Right renal pelvis (tissue), 4 donors: Measurements from ENCODE around the gene OAF. TPM values are rescaled to one million over a fixed set of nuclear protein-coding genes. Genes with fewer than 3 reads are reported as not detected.
"Not testable (repeated sequence)": the region's sequence is repeated elsewhere in the genome, so short reads cannot be mapped to it uniquely, and the experiment has no call there.

Experiments used
- DNase-seq, 4 donors: peaks; one replicate each; pipeline ENCODE4 v3.0.0-alpha.2; 2013; ENCODE audit warnings: low read depth in 4 of 4, low spot score in 3 of 4, missing footprints in 1 of 4
- polyA plus RNA-seq, 4 donors: library from polyadenylated mRNA; unstranded; fragments of 120-200 nt; gene quantifications; one replicate each; pipeline ENCODE4 v1.2.1, GENCODE V29; 2013; ENCODE audit not compliant: insufficient read length in 4 of 4

Gene OAF
- 10 to 100 TPM; 37.1 to 53.7 (median 37.8) TPM for polyA plus RNA-seq

DNA sequence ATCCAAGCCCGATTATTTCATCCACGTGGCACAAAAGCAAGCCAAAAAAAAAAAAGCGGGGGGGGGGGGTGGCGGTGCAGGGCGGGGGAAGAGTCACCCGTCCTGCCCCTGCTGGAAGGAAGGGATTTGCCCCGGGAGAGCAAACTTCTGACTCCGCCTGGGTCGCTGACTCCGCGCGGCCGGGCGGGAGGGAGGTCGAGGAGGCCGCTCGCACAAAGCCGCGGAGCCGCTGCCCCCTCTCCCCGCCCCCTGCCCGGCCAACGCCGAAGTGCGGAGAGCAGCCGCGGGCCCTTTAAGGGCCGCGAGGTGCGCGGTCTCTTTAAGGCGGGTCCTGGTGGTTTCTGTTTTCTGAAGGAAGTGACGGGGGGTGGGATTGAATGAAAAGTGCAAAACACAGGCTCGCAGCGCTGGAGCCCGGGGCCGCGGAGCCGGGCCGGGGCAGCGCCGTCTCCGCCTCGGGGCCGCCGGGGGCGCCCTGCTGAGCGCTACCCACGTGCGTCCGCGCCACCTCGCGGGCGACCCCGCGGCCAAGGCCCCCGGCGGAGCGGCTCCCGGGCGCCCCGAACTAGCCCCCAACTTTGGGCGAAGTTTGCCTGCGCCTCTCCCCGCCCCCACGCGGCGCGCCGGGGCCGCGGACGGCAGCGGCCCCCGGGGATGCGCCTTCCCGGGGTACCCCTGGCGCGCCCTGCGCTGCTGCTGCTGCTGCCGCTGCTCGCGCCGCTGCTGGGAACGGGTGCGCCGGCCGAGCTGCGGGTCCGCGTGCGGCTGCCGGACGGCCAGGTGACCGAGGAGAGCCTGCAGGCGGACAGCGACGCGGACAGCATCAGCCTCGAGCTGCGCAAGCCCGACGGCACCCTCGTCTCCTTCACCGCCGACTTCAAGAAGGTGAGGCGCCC, at the start of gene OAF:
Gene OAF, plus strand, starts transcription at position 407 of the 896 bp plus-strand sequence. Its CDS starts 248 bp downstream, at position 655.
- peak in 3 of 4 donors; percentile 74 to 80 (median 77) for DNase-seq

DNA sequence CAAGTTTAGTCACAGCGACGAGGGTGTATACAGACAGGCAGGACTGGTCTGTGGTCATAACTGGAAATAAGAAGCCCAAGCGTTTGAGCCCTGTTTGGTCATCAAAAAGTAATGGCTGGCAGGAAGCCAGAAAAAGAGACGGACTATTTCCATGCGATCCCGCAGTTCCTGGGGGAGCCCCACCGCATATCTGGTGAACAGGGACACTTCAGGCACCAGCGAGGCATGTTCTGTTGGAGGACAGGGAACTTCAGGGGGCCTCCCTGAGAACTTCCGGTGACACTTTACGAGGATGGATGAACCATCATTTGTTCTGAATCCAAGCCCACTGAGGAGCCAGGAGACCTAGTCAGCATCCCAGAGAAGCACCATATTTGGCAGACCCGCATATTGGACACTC, 43.2 kb upstream of the OAF start:
- DNase-seq: no peak

DNA sequence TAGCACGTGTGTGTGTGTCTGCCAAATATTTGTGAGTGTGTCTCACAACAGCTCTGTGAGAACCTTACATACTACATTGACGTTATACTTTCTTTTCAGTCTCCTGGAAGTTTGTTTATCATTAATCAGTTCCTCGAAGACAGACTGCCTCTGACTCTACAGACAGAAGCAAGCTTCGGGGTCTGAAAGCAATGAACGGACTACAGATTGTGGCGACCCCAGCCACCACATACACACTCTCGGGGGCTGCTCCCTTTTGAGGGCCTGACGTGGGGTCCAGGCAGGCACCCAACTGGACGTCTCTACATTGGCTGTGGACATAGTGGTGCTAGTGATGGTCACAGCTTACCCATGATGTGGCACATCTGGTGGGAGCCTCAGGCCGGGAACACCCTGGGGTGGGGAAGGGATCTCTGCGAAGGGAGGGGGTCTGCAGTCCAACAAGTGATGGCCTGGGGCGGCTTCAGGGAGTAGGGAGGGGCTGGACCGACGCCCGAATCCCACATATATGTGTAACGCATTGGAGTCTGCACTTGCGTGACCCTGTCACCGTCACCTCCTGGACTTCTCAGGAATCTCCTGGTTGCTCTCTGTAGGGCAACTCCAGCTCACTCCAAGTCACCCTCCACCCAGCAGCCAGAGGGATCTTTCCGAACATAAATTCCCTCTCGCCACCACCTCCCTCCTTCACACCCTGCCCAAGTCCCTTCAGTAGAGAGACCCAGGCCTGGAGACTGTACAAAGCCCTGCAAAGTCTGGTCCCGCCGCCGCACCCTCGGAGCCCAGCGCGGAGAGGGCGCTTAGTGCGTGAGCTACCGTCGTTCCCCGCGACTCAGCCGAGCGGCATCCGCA, 42.5 kb upstream of the OAF start:
- DNase-seq: no peak

DNA sequence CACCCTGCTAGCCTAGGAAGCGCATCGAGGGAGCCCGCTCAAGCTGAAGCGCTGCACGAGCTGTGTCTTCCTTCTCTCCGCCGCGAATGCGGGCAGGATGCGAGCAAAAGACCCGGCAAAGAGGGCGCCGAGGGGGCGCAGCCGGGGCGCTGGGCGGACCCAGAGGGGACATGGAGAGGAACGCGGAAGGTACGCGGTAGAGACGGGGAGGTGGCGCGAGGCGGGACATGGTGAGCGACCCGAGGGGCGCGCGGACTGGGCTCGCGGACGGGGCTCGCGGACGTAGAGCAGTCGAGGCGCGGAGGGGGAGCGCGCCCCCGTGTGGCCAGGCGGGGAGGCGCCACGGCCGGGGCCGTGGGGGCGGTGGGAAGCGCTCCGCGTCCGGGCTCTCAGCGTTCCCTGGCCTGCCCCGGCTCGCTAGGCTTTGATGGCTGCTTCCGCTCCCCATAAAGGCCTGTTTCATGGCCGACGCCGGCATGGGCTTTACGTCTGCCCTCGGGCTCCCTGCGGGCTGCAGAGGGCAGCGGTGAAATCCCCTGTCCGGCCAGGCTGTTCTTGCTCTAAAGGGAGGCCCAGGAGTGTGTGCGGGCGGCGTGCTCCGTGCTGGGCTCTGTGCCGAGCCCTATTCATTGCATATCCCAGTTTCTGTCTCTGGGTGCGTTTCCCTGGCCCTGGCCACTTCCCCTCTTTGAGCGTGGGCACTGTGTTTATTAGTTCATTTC, 41.7 kb upstream of the OAF start:
- DNase-seq: peak in 1 of 4 donors; percentile 75

DNA sequence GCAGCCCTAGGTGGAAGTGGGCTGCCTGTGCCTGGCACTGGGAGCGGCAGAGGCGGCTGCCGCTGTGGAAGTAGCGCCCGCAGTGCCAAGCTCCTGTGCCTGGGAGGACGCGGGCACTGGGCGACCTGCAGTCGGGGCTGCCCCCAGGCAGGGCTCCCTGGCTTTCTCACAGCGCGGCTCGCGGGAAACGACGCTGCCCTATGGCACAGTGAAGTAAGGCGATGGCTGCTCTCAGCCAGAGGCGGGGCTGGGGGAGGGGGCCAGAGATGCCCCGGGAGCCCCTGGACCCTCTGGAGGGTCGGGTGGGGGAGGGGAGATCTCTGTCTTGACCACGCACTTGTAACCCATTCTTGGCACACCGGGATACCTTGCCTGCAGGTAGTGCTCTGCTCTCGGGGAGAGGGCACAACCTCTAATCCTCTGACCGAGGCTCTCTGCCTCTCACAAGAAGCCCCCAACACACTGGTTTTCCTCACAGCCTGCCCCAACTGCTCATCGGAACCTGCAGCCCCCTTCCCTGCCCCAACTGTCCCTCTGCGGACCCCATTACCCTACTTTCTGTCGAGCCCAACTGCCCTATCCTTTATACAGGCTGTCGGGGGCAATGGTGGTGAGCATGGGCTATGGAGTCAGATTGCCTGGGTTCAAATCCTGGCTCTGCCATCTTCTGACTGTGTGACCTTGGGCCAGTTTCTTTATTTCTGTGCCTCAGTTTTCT, 40.7 kb upstream of the OAF start:
- no peak for DNase-seq

DNA sequence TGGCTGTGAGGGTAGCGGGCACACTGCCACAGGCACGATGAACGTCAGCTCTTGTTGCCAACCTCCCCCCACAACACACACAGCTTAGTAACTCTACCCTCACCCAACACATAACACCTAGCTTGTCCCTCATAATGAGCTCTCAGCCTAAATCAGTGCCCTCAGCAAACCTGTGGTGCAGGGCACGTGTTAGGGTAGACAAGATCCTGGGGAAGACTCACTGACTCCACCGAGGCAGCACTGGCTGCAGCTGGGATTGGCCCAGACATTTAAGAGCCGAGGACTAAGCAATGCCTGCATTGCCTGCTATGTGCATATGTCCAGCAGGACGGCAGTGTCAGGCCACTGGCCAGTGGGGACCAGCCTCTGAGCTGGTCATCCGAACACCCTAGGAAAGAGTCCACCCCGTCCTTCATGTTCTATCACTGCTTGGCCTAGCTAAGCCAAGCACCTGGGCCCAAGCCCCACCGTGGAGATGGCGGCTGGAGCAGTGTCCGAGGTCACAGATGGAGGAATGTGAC, 40.0 kb upstream of the OAF start:
- DNase-seq: no peak

DNA sequence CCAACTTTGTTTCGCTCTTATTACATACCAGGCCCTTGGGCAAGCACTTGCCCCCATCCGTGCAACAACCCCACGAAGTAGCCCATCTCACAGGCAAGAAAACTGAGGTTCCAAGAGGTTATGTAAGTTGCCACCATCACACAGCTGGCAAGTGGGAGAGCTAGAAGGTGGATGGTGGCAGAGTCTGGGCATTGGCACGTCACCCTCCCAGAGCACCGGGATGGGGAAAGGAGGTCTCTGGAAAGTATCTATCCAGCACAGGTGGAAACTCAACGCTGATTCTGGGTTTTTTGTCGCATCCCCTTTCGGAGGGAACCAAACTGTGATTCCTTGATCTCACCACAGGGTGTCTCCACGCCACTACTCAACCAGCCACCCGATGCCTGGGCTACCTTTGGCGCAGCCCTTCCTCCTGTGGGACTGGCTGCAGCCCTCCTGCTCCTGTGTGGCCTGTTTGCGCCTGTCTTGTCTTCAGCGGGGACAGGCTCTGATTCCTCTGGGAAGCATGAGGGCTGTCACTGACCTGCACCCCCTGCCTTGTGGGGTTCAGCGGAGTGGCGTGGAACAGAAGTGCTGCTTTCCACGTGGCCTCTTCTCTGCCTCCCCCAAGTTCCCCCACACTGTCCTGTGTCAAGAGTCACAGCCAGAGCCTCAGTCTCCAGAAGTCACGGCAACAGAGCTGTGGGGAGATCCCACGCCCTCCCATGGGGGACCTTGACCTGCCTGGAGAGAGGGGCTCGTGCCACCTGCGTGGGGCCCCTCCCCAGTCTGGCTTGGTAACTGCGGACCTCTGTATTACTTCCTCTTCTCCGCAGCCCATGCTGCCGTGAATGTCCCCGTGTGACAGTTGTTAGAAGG, 38.5 kb upstream of the OAF start:
- no peak for DNase-seq

DNA sequence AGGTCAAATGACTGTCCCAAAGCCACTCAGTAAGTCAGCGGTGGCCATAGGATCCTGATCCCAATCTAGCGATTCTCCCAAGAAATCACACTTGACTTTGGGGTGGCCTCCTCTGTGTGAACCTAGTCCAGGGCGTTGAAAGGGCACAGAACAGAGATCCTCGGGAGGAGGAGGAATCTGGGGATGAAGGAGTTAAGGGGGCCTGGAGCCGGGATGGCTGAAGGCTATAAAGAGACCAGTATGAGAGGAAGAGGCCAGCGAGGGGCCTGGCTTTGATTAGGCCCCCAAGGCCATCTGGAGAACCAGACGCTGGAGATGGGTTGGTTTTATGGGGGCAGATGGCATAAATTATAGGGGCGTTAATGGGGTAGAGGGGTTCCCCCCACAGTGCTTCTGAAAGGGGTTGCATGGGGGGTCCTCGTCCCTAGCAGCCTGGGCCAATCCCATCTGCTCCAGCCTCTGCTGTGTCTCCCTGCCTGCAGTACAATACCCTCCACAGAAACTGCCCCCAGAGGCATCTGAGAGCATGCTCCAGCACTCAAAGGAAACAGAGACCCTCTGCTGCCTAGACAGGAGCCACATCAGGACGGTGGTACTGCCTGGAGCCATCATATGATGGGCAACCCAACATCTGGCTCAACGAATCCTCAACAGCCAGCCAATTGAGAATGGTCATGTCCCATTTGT, 37.7 kb upstream of the OAF start:
- no peak for DNase-seq

DNA sequence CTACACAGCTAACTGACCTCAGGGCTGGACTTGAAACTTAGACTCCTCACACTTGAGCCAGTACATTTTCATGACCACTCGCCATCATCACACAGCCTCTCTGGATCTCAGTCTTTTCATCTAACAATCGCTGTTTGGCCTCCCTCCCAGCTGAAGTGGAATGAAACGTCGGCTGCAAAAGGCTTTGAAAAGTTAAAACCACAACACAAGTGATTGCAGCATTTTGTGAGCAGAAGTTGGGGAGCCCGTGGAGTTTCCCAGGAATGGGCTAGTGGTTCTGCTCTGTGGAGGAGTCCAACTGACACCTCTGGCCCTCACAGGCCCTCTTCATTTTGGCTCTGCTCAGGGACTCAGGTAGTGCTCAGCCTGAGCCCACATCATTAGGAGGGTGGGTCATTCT, 37.0 kb upstream of the OAF start:
- DNase-seq: no peak

DNA sequence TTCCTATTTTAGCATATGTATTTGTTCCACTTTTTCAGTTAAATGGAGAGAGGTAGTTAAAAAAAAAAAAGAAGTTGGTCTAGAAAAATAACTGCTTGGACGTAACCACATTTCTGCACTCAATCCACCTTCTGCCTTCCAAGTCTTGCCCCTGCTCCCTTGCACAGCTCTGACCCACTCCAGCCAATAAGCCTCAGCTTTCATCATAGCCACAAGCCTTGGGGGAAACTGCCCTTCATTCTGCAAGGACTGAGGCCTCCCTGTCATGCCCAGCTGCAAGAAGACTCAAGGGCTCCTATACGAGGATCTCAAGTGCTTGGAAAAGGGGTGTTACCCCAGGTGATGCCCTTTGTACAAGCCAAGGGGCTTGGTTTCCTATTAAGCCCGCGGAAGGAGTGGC, 36.0 kb upstream of the OAF start:
- DNase-seq: no peak

DNA sequence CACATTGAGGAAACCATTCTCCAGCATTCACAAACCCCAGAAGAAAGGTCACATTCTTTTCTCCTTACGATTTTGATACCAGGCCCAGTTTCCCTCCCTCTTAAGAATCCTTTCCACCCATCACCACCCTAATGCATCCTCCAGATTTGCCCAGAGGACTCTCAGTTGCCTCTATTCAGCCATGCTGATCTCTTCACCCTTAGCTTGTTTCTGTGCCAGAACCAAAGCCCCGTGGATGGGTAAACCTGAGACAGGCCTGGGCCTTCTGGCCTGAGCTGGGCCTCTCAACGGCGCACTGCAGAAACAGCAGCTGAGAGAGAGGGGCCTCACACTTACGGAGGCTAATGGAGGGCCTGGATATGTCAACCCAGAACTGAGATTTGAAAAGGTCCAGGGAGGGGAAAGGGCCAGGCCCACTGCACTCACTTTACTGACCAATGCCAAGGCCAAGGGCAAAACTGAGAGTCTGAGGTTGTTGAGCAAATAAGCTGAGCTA, 32.2 kb upstream of the OAF start:
- no peak for DNase-seq

DNA sequence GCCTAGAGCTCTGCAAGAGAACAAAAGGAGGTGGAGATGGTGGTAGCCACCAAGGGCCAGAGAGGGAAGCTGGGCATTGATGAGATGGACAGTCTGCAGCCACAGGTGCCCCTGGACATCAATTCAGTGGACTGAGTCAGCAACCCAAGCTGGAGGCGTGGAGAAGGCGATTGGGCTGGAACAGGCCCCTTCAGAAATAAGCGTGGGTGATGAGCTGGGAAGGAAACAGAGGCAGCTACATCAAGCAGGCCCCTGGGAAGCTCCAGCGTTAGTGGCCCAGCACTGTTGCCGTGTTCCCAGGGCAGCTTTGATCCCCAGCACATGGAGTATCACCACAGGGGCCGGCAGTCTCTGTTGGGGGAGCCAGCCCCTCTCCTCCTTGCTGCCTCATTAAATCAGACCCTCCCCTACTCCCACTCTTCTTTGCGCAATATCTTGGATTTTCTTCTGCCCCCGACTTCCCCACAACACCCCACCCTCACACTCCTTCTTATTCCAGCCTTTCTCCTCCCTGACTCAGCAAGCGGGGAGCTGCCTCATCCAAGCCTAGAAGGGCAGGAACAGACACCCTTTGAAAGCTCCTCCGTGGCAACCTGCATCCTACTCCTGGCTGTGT, 31.7 kb upstream of the OAF start:
- DNase-seq: no peak

DNA sequence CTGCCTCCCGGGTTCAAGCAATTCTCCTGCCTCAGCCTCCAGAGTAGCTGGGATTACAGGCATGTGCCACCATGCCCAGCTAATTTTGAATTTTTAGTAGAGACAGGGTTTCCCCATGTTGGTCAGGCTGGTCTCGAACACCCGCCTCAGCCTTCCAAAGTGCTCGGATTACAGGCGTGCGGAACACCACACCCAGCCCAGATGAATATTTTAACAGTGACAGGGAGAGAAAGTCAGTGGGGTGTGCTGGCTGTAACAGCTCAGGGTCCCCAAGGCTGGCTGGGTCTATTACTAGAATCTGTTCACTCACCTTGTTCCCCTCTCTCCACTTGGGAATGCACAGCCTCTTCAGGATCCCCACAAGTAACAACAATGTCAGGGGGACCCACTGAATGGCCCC, 30.8 kb upstream of the OAF start:
- DNase-seq: not testable (repeated sequence)

DNA sequence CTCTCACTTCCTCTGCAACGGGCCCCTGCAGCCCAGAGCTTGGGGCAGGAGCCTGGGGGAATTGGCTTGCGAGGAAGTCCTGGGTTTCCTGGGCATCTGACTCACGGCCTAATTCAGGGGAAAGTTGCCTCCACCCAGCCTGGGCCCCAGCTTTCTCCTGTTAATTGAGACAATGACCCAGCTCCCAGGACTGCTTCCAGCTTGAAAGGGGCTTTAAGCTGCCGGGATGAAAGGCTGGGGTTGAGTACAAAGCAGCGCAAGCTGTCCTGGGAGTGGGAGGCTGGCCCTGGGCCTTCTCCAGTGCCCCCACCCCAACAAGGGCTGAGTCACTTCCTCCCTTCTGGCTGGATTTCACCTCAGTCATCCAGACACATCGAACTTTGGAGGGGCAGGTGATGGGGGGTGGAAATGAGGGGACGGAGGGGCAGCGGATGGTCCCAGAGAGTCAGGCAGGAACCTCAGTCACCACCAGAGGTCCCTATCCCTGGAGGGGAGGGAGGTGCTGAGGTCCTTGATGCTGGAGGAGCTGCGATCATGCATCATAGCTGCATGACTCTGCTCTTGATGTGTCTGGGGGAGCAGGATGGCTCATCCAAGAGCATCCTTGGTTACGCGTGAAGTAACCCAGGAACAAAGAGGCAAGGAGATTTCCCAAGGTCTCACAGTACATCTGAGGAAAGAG, 30.1 kb upstream of the OAF start:
- DNase-seq: no peak

DNA sequence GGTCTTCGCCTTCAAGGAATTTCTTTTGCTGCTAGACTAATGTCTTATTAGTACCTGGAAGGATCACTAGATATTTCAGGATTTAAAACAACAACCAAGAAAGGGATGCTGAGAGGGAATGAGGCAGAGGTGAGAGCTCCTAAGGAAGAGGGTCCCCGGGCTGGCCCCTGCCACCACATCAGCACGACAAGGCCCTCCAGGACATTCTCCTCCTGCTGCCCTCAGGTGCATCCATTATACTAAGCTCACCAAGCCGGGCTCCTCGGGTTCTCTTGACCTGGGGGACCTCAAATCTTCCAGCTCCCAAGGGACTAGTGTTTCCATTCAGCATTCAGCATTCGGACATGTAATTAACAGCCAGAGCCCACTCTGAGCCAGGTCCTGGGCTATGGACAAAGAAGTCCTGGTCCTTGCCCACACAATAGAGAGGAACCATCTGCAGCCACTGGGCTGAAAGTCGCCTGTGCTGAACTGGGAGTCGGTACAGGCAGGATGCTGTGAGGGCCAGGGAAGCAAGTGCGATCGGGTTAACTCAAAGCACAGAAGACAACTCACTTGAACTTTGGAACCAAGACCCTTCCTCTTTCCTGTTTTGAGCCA, 29.4 kb upstream of the OAF start:
- no peak for DNase-seq

DNA sequence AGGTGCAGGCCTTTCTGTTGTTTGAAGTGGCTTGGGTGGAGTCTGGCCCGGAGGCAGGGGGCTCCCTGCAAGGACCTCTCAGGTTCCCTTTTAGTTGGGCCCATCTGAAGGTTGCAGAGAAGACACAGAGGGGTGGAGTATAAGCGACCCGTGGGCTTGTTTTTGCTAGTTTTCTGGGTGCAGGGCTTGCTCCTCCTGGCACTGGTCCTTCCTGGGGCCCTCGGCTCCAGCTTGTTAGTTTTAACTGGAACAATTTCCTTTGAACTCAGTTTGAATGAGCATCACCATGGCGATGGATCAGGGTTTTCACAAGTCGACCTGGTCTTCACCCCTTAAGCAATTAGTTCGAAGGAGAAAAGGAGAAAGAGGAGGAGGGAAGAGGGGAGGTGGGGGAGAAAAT, 28.5 kb upstream of the OAF start:
- no peak for DNase-seq
